Measurements from ENCODE around the gene WNT3A.

The WNT3A gene

GRCh38 chr1:228090613-228091081 lies 83.8 kb downstream of the WNT3A start:
- Histone ChIP-seq H3K27me3 (ENCODE audit: insufficient read depth, low read length, poor library complexity, severe bottlenecking) (no peaks in the 10 kb centered on the region), H3K9ac (ENCODE audit: low read depth, low read length, poor library complexity, severe bottlenecking) (peak overlapping the region; percentile 12), H3K4me2 (ENCODE audit: low read depth, low read length, poor library complexity, severe bottlenecking) (peak overlapping the region; percentile 88), H3K4me1 (ENCODE audit: insufficient read depth, low read length, poor library complexity, severe bottlenecking) (peaks cover 48% of the 10 kb centered on the region), H3K79me2 (ENCODE audit: insufficient read depth, low read length) (peaks cover 100% of the 10 kb centered on the region), H3K36me3 (ENCODE audit: insufficient read depth, low read length) (peaks cover 27% of the 10 kb centered on the region; the same call in 1 of the 2 replicates), H3K9me2 (replicated peaks; ENCODE audit: low read depth, low read length) (no peaks in the 10 kb centered on the region), H2AFZ (ENCODE audit: low read length) (no peak overlapping the region), H4K20me1 (ENCODE audit: insufficient read depth, low read length, poor library complexity, severe bottlenecking) (peaks cover 89% of the 10 kb centered on the region), H3K4me3 (ENCODE audit: low read length, poor library complexity, severe bottlenecking) (peak overlapping the region; percentile 11), H3K9me3 (ENCODE audit: insufficient read depth, low read depth, low read length) (peaks cover 13% of the 10 kb centered on the region; the same call in 1 of the 2 replicates), H3F3A (ENCODE audit: low read depth) (no peaks in the 10 kb centered on the region)
- TF ChIP-seq CTCF (conservative IDR thresholded peaks at IDR 0.05; ENCODE audit: low read length) (no peak), EZH2phosphoT487 (IDR thresholded peaks at IDR 0.05; ENCODE audit: borderline replicate concordance) (no peak)

GRCh38 chr1:228091084-228091483 lies 84.3 kb downstream of the WNT3A start:
- H3K4me1 ChIP-seq (ENCODE audit: insufficient read depth, low read length, poor library complexity, severe bottlenecking) = peaks cover 44% of the 10 kb centered on the region
- peaks cover 32% of the 10 kb centered on the region; the same call in 1 of the 2 replicates for H3K36me3 ChIP-seq (ENCODE audit: insufficient read depth, low read length)
- H3K4me2 ChIP-seq (ENCODE audit: low read depth, low read length, poor library complexity, severe bottlenecking) = peak overlapping the region; percentile 88
- peaks cover 100% of the 10 kb centered on the region for H3K79me2 ChIP-seq (ENCODE audit: insufficient read depth, low read length)
- H3K9ac ChIP-seq (ENCODE audit: low read depth, low read length, poor library complexity, severe bottlenecking) = peak overlapping the region; percentile 12
- no peaks in the 10 kb centered on the region for H3K27me3 ChIP-seq (ENCODE audit: insufficient read depth, low read length, poor library complexity, severe bottlenecking)
- no peaks in the 10 kb centered on the region for H3F3A ChIP-seq (ENCODE audit: low read depth)
- TF ChIP-seq EZH2phosphoT487 (IDR thresholded peaks at IDR 0.05; ENCODE audit: borderline replicate concordance) (no peak), CTCF (conservative IDR thresholded peaks at IDR 0.05; ENCODE audit: low read length) (no peak)
- peaks cover 13% of the 10 kb centered on the region; the same call in 1 of the 2 replicates for H3K9me3 ChIP-seq (ENCODE audit: insufficient read depth, low read depth, low read length)
- peaks cover 89% of the 10 kb centered on the region for H4K20me1 ChIP-seq (ENCODE audit: insufficient read depth, low read length, poor library complexity, severe bottlenecking)
- H2AFZ ChIP-seq (ENCODE audit: low read length) = no peak overlapping the region
- no peaks in the 10 kb centered on the region for H3K9me2 ChIP-seq (replicated peaks; ENCODE audit: low read depth, low read length)
- no peak overlapping the region for H3K4me3 ChIP-seq (ENCODE audit: low read length, poor library complexity, severe bottlenecking)

- H3K4me2 ChIP-seq (ENCODE audit: low read depth, low read length, poor library complexity, severe bottlenecking) = no peak overlapping the region
- H3K9ac ChIP-seq (ENCODE audit: low read depth, low read length, poor library complexity, severe bottlenecking) = no peak overlapping the region
- H3K4me3 ChIP-seq (ENCODE audit: low read length, poor library complexity, severe bottlenecking) = no peak overlapping the region
- no peak for TF ChIP-seq CTCF (conservative IDR thresholded peaks at IDR 0.05; ENCODE audit: low read length)
- TF ChIP-seq EZH2phosphoT487 (IDR thresholded peaks at IDR 0.05; ENCODE audit: borderline replicate concordance) = no peak
- H2AFZ ChIP-seq (ENCODE audit: low read length) = no peak overlapping the region
- H3F3A ChIP-seq (ENCODE audit: low read depth) = no peaks in the 10 kb centered on the region
- H3K27me3 ChIP-seq (ENCODE audit: insufficient read depth, low read length, poor library complexity, severe bottlenecking) = no peaks in the 10 kb centered on the region
- H3K4me1 ChIP-seq (ENCODE audit: insufficient read depth, low read length, poor library complexity, severe bottlenecking) = peaks cover 32% of the 10 kb centered on the region
- peaks cover 41% of the 10 kb centered on the region; the same call in 1 of the 2 replicates for H3K36me3 ChIP-seq (ENCODE audit: insufficient read depth, low read length)
- H3K79me2 ChIP-seq (ENCODE audit: insufficient read depth, low read length) = peaks cover 100% of the 10 kb centered on the region
- H3K9me3 ChIP-seq (ENCODE audit: insufficient read depth, low read depth, low read length) = peaks cover 13% of the 10 kb centered on the region; the same call in 1 of the 2 replicates
- no peaks in the 10 kb centered on the region for H3K9me2 ChIP-seq (replicated peaks; ENCODE audit: low read depth, low read length)
- H4K20me1 ChIP-seq (ENCODE audit: insufficient read depth, low read length, poor library complexity, severe bottlenecking) = peaks cover 89% of the 10 kb centered on the region
Measured at GRCh38 chr1:228092342-228093049, 85.7 kb downstream of the WNT3A start.

Measured in Loucy (cell line).